GM18873 (cell line): ENCODE measurements around the gene NETO2.
"Not testable (repeated sequence)": the region's sequence is repeated elsewhere in the genome, so short reads cannot be mapped to it uniquely, and the experiment has no call there.

Experiments
- ATAC-seq: cut with Tn5 transposase; IDR thresholded peaks from one replicate; pipeline ENCODE4 v1.9.1; 2021; ENCODE audit warnings: mild to moderate bottlenecking, moderate library complexity, moderate number of reproducible peaks; ENCODE audit not compliant: unreplicated experiment, low FRiP score

NETO2 gene

GRCh38 chr16:47067203-47067602 is 76.5 kb downstream of the NETO2 start:
- no peak for ATAC-seq

- ATAC-seq = no peak
Observed at GRCh38 chr16:47065766-47066688, 77.7 kb downstream of the NETO2 start.

- no peak for ATAC-seq
Observed at GRCh38 chr16:47064775-47065174, 79.0 kb downstream of the NETO2 start.

GRCh38 chr16:47063011-47063724 is 80.6 kb downstream of the NETO2 start:
- ATAC-seq = no peak

- no peak for ATAC-seq
Observed at GRCh38 chr16:47061204-47061603, 82.5 kb downstream of the NETO2 start.

GRCh38 chr16:47060596-47060995 is 83.1 kb downstream of the NETO2 start:
- no peak for ATAC-seq

GRCh38 chr16:47059991-47060390 is 83.8 kb downstream of the NETO2 start:
- ATAC-seq = no peak

GRCh38 chr16:47059130-47059529 is 84.6 kb downstream of the NETO2 start:
- not testable (repeated sequence) for ATAC-seq

GRCh38 chr16:47058295-47059086 is 85.3 kb downstream of the NETO2 start:
- ATAC-seq = no peak

- no peak for ATAC-seq
Observed at GRCh38 chr16:47057630-47057993, 86.1 kb downstream of the NETO2 start.

GRCh38 chr16:47056688-47057629 is 86.8 kb downstream of the NETO2 start:
- ATAC-seq = no peak

GRCh38 chr16:47056061-47056460 is 87.7 kb downstream of the NETO2 start:
- ATAC-seq = not testable (repeated sequence)

GRCh38 chr16:47055136-47055885 is 88.4 kb downstream of the NETO2 start:
- ATAC-seq = no peak

- no peak for ATAC-seq
Observed at GRCh38 chr16:47054306-47054705, 89.4 kb downstream of the NETO2 start.

- no peak for ATAC-seq
Observed at GRCh38 chr16:47053895-47054294, 89.8 kb downstream of the NETO2 start.

GRCh38 chr16:47052666-47053640 is 90.8 kb downstream of the NETO2 start:
- no peak for ATAC-seq

- no peak for ATAC-seq
Observed at GRCh38 chr16:47051031-47051430, 92.7 kb downstream of the NETO2 start.
